ENCODE data around the gene REM2. TPM values are rescaled to one million over a fixed set of nuclear protein-coding genes. Genes with fewer than 3 reads are reported as not detected.

The REM2 gene
- total RNA-seq, 1 donor from 2014 or later, result under 0.01 TPM

GRCh38 chr14:22896760-22897159, 13.7 kb downstream of the REM2 start:
- Histone ChIP-seq H3K4me1 (ENCODE audit: control insufficient read depth in 3 of 3, insufficient read depth in 3 of 3, low read length in 3 of 3) (peaks cover 3 to 11% (median 3%) of the 10 kb centered on the region in 3 donors), H3K4me3 (ENCODE audit: low read length in 3 of 3) (no peak overlapping the region), H3K9ac (ENCODE audit: low read depth in 1 of 3, low read length in 3 of 3) (no peak overlapping the region), H3K36me3 (ENCODE audit: control insufficient read depth in 3 of 3, insufficient read depth in 3 of 3, low read length in 3 of 3) (peaks cover 12 to 16% (median 12%) of the 10 kb centered on the region in 3 donors), H3K9me3 (ENCODE audit: control insufficient read depth in 3 of 3, low read length in 3 of 3) (no peaks in the 10 kb centered on the region), H3K27me3 (ENCODE audit: control insufficient read depth in 3 of 3, insufficient read depth in 3 of 3, low read length in 3 of 3) (no peaks in the 10 kb centered on the region), H3K27ac (ENCODE audit: low read depth, low read length) (no peak overlapping the region)

- Histone ChIP-seq H3K27me3 (ENCODE audit: control insufficient read depth in 3 of 3, insufficient read depth in 3 of 3, low read length in 3 of 3) (no peaks in the 10 kb centered on the region), H3K36me3 (ENCODE audit: control insufficient read depth in 3 of 3, insufficient read depth in 3 of 3, low read length in 3 of 3) (peaks cover 18 to 22% (median 18%) of the 10 kb centered on the region in 3 donors), H3K9ac (ENCODE audit: low read depth in 1 of 3, low read length in 3 of 3) (no peak overlapping the region), H3K4me1 (ENCODE audit: control insufficient read depth in 3 of 3, insufficient read depth in 3 of 3, low read length in 3 of 3) (peaks cover 3 to 11% (median 3%) of the 10 kb centered on the region in 3 donors), H3K27ac (ENCODE audit: low read depth, low read length) (no peak overlapping the region), H3K4me3 (ENCODE audit: low read length in 3 of 3) (no peak overlapping the region), H3K9me3 (ENCODE audit: control insufficient read depth in 3 of 3, low read length in 3 of 3) (no peaks in the 10 kb centered on the region)
Measured at GRCh38 chr14:22897357-22897756, 14.3 kb downstream of the REM2 start.

- H3K9me3 ChIP-seq (ENCODE audit: control insufficient read depth in 3 of 3, low read length in 3 of 3), result no peaks in the 10 kb centered on the region
- H3K27me3 ChIP-seq (ENCODE audit: control insufficient read depth in 3 of 3, insufficient read depth in 3 of 3, low read length in 3 of 3), result no peaks in the 10 kb centered on the region
- no peak overlapping the region for H3K4me3 ChIP-seq (ENCODE audit: low read length in 3 of 3)
- peaks cover 25 to 30% (median 27%) of the 10 kb centered on the region in 3 donors for H3K36me3 ChIP-seq (ENCODE audit: control insufficient read depth in 3 of 3, insufficient read depth in 3 of 3, low read length in 3 of 3)
- no peak overlapping the region for H3K27ac ChIP-seq (ENCODE audit: low read depth, low read length)
- H3K9ac ChIP-seq (ENCODE audit: low read depth in 1 of 3, low read length in 3 of 3), result no peak overlapping the region
- peaks cover 3 to 11% (median 3%) of the 10 kb centered on the region in 3 donors for H3K4me1 ChIP-seq (ENCODE audit: control insufficient read depth in 3 of 3, insufficient read depth in 3 of 3, low read length in 3 of 3)
Measured at GRCh38 chr14:22898302-22899090, 15.5 kb downstream of the REM2 start.

GRCh38 chr14:22900081-22900799, 17.2 kb downstream of the REM2 start:
- H3K36me3 ChIP-seq (ENCODE audit: control insufficient read depth in 3 of 3, insufficient read depth in 3 of 3, low read length in 3 of 3), result peaks cover 42 to 45% (median 44%) of the 10 kb centered on the region in 3 donors
- peaks cover 3 to 11% (median 3%) of the 10 kb centered on the region in 3 donors for H3K4me1 ChIP-seq (ENCODE audit: control insufficient read depth in 3 of 3, insufficient read depth in 3 of 3, low read length in 3 of 3)
- no peaks in the 10 kb centered on the region for H3K9me3 ChIP-seq (ENCODE audit: control insufficient read depth in 3 of 3, low read length in 3 of 3)
- no peaks in the 10 kb centered on the region for H3K27me3 ChIP-seq (ENCODE audit: control insufficient read depth in 3 of 3, insufficient read depth in 3 of 3, low read length in 3 of 3)
- H3K27ac ChIP-seq (ENCODE audit: low read depth, low read length), result no peak overlapping the region
- no peak overlapping the region for H3K4me3 ChIP-seq (ENCODE audit: low read length in 3 of 3)
- H3K9ac ChIP-seq (ENCODE audit: low read depth in 1 of 3, low read length in 3 of 3), result no peak overlapping the region

GRCh38 chr14:22901799-22902198, 18.8 kb downstream of the REM2 start:
- Histone ChIP-seq H3K36me3 (ENCODE audit: control insufficient read depth in 3 of 3, insufficient read depth in 3 of 3, low read length in 3 of 3) (peaks cover 55 to 60% (median 59%) of the 10 kb centered on the region in 3 donors), H3K4me1 (ENCODE audit: control insufficient read depth in 3 of 3, insufficient read depth in 3 of 3, low read length in 3 of 3) (peaks cover 0 to 11% (median 0%) of the 10 kb centered on the region in 3 donors), H3K4me3 (ENCODE audit: low read length in 3 of 3) (no peak overlapping the region), H3K27me3 (ENCODE audit: control insufficient read depth in 3 of 3, insufficient read depth in 3 of 3, low read length in 3 of 3) (no peaks in the 10 kb centered on the region), H3K9ac (ENCODE audit: low read depth in 1 of 3, low read length in 3 of 3) (no peak overlapping the region), H3K9me3 (ENCODE audit: control insufficient read depth in 3 of 3, low read length in 3 of 3) (no peaks in the 10 kb centered on the region), H3K27ac (ENCODE audit: low read depth, low read length) (no peak overlapping the region)

DNA sequence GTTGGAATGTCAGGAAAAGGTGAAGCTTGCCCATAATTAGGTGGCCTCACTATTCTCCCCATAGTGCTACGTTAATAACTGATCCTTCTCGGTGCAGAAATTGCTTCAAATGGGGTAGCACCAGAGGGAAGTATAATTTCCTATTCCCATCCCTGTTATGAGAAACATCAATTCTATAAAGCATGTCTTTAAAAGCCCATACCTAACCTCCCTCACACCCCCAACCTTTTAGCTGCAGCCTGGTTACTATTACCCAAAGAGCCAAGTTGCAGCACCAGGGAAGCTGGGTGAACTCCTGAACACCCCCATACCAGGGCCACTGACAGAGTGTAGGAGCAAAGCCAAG, 20.7 kb downstream of the REM2 start:
- Histone ChIP-seq H3K9me3 (ENCODE audit: control insufficient read depth in 3 of 3, low read length in 3 of 3) (no peaks in the 10 kb centered on the region), H3K4me1 (ENCODE audit: control insufficient read depth in 3 of 3, insufficient read depth in 3 of 3, low read length in 3 of 3) (peaks cover 0 to 2% (median 0%) of the 10 kb centered on the region in 3 donors), H3K27ac (ENCODE audit: low read depth, low read length) (no peak overlapping the region), H3K4me3 (ENCODE audit: low read length in 3 of 3) (no peak overlapping the region), H3K9ac (ENCODE audit: low read depth in 1 of 3, low read length in 3 of 3) (no peak overlapping the region), H3K27me3 (ENCODE audit: control insufficient read depth in 3 of 3, insufficient read depth in 3 of 3, low read length in 3 of 3) (no peaks in the 10 kb centered on the region), H3K36me3 (ENCODE audit: control insufficient read depth in 3 of 3, insufficient read depth in 3 of 3, low read length in 3 of 3) (peaks cover 60 to 75% (median 68%) of the 10 kb centered on the region in 3 donors)

DNA sequence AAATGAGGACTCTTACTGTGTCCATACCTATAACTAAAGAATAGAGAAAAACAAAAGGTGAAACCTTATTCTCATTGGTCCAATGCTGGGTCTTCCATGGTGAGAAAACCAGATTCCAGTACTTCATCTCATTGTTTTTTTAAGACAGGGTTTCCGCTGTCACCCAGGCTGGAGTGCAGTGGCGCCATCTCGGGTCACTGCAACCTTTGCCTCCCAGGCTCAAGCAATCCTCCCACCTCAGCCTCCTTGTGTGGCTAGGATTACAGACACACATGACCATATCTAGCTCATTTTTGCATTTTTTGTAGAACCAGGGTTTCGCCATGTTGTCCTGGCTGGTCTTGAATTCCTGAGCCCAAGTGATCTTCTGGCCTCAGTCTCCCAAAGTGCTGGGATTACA, 22.6 kb downstream of the REM2 start:
- Histone ChIP-seq H3K27ac (ENCODE audit: low read depth, low read length) (no peak overlapping the region), H3K4me3 (ENCODE audit: low read length in 3 of 3) (no peak overlapping the region), H3K9me3 (ENCODE audit: control insufficient read depth in 3 of 3, low read length in 3 of 3) (no peaks in the 10 kb centered on the region), H3K27me3 (ENCODE audit: control insufficient read depth in 3 of 3, insufficient read depth in 3 of 3, low read length in 3 of 3) (no peaks in the 10 kb centered on the region), H3K4me1 (ENCODE audit: control insufficient read depth in 3 of 3, insufficient read depth in 3 of 3, low read length in 3 of 3) (no peaks in the 10 kb centered on the region), H3K36me3 (ENCODE audit: control insufficient read depth in 3 of 3, insufficient read depth in 3 of 3, low read length in 3 of 3) (peaks cover 68 to 78% (median 74%) of the 10 kb centered on the region in 3 donors), H3K9ac (ENCODE audit: low read depth in 1 of 3, low read length in 3 of 3) (no peak overlapping the region)

DNA sequence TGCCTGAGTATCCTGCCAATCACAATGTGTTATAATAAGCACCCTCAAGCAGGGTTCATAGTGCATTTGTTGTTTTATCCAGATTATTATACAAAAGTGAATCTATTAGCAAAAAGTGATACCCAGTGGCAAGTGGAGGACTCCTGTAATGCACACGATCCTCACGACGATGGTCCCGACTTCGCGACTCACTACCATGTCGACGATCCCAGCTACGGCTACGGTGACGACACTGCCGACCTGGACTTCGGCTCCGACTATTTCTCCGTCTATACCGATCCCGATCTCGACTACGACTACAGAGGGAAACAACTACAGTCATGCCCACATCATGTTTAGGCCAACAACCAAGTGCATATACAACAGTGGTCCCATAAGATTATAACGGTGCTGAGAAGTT, 23.1 kb downstream of the REM2 start:
- Histone ChIP-seq H3K9ac (ENCODE audit: low read depth in 1 of 3, low read length in 3 of 3) (no peak overlapping the region), H3K9me3 (ENCODE audit: control insufficient read depth in 3 of 3, low read length in 3 of 3) (no peaks in the 10 kb centered on the region), H3K4me3 (ENCODE audit: low read length in 3 of 3) (no peak overlapping the region), H3K36me3 (ENCODE audit: control insufficient read depth in 3 of 3, insufficient read depth in 3 of 3, low read length in 3 of 3) (peaks cover 64 to 76% (median 70%) of the 10 kb centered on the region in 3 donors), H3K27me3 (ENCODE audit: control insufficient read depth in 3 of 3, insufficient read depth in 3 of 3, low read length in 3 of 3) (no peaks in the 10 kb centered on the region), H3K4me1 (ENCODE audit: control insufficient read depth in 3 of 3, insufficient read depth in 3 of 3, low read length in 3 of 3) (no peaks in the 10 kb centered on the region), H3K27ac (ENCODE audit: low read depth, low read length) (no peak overlapping the region)

DNA sequence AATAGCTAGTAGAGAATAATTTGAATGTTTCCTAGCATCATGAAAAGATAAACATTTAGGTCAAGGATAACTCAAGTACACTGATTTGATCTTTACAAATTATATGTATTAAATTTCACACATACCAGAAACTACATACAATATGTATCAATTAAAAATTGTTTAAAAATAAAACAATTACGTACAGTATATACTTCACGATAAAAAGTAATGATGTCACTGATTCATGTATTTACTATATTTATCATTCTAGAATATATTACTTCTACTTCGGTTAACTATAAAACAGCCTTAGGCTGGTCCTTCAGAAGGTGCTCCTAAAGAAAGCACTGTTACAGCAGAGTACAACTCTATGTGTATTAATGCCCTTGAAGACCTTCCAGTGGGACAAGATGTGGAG, 24.4 kb downstream of the REM2 start:
- H3K9me3 ChIP-seq (ENCODE audit: control insufficient read depth in 3 of 3, low read length in 3 of 3), result no peaks in the 10 kb centered on the region
- H3K9ac ChIP-seq (ENCODE audit: low read depth in 1 of 3, low read length in 3 of 3), result no peak overlapping the region
- no peak overlapping the region for H3K27ac ChIP-seq (ENCODE audit: low read depth, low read length)
- no peak overlapping the region for H3K4me3 ChIP-seq (ENCODE audit: low read length in 3 of 3)
- no peaks in the 10 kb centered on the region for H3K4me1 ChIP-seq (ENCODE audit: control insufficient read depth in 3 of 3, insufficient read depth in 3 of 3, low read length in 3 of 3)
- H3K36me3 ChIP-seq (ENCODE audit: control insufficient read depth in 3 of 3, insufficient read depth in 3 of 3, low read length in 3 of 3), result peaks cover 50 to 65% (median 56%) of the 10 kb centered on the region in 3 donors
- H3K27me3 ChIP-seq (ENCODE audit: control insufficient read depth in 3 of 3, insufficient read depth in 3 of 3, low read length in 3 of 3), result no peaks in the 10 kb centered on the region

DNA sequence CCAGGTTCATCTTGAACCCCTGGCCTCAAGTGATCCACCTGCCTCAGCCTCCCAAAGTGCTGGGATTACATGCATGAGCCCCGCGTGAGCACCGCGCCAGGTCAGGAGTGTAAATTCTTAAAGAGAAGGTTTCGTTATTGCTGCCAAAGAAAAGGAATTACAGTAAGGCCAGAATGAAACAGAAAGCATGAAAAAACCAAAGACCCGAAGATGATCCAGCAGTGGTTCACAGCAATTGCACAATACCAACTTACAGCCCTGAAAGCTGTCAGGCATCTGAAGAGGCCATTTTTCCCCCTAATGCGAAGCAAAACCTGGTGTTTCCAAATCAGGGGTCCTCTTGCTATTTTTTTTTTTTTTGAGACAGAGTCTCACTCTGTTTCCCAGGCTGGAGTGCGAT, 25.6 kb downstream of the REM2 start:
- Histone ChIP-seq H3K9ac (ENCODE audit: low read depth in 1 of 3, low read length in 3 of 3) (no peak overlapping the region), H3K36me3 (ENCODE audit: control insufficient read depth in 3 of 3, insufficient read depth in 3 of 3, low read length in 3 of 3) (peaks cover 43 to 57% (median 48%) of the 10 kb centered on the region in 3 donors), H3K27me3 (ENCODE audit: control insufficient read depth in 3 of 3, insufficient read depth in 3 of 3, low read length in 3 of 3) (no peaks in the 10 kb centered on the region), H3K4me1 (ENCODE audit: control insufficient read depth in 3 of 3, insufficient read depth in 3 of 3, low read length in 3 of 3) (no peaks in the 10 kb centered on the region), H3K9me3 (ENCODE audit: control insufficient read depth in 3 of 3, low read length in 3 of 3) (no peaks in the 10 kb centered on the region), H3K27ac (ENCODE audit: low read depth, low read length) (no peak overlapping the region), H3K4me3 (ENCODE audit: low read length in 3 of 3) (no peak overlapping the region)

Measured in skeletal muscle tissue (tissue), 4 donors.